Ammon's horn (tissue), 1 donor: ENCODE data around the gene GJC1.

Source experiments
- DNase-seq: peaks from one replicate; pipeline ENCODE4 v3.0.0-alpha.2; 2016; ENCODE audit warnings: low spot score

The GJC1 gene

GRCh38 chr17:44776628-44777393 lies 53.3 kb downstream of the GJC1 start:
- DNase-seq = no peak

GRCh38 chr17:44775838-44776621 lies 54.1 kb downstream of the GJC1 start:
- DNase-seq = no peak

GRCh38 chr17:44775136-44775837 lies 54.8 kb downstream of the GJC1 start:
- peak; percentile 99 for DNase-seq

- peak; percentile 90 for DNase-seq
These were observed 55.6 kb downstream of the GJC1 start for GRCh38 chr17:44774271-44775135.

GRCh38 chr17:44773140-44773539 lies 56.9 kb downstream of the GJC1 start:
- no peak for DNase-seq

GRCh38 chr17:44772308-44773045 lies 57.6 kb downstream of the GJC1 start:
- no peak for DNase-seq

GRCh38 chr17:44770166-44770925 lies 59.7 kb downstream of the GJC1 start:
- no peak for DNase-seq

GRCh38 chr17:44769647-44770084 lies 60.4 kb downstream of the GJC1 start:
- no peak for DNase-seq

GRCh38 chr17:44769230-44769629 lies 60.9 kb downstream of the GJC1 start:
- DNase-seq = no peak

- DNase-seq = no peak
These were observed 61.5 kb downstream of the GJC1 start for GRCh38 chr17:44768505-44769142.

- no peak for DNase-seq
These were observed 62.6 kb downstream of the GJC1 start for GRCh38 chr17:44767493-44767892.

- peak; percentile 66 for DNase-seq
These were observed 63.6 kb downstream of the GJC1 start for GRCh38 chr17:44766409-44767038.

GRCh38 chr17:44765965-44766364 lies 64.1 kb downstream of the GJC1 start:
- no peak for DNase-seq

- DNase-seq = no peak
These were observed 66.9 kb downstream of the GJC1 start for GRCh38 chr17:44763170-44763569.

- DNase-seq = no peak
These were observed 67.9 kb downstream of the GJC1 start for GRCh38 chr17:44761932-44762810.

GRCh38 chr17:44760474-44761308 lies 69.4 kb downstream of the GJC1 start:
- no peak for DNase-seq

- no peak for DNase-seq
These were observed 70.2 kb downstream of the GJC1 start for GRCh38 chr17:44759916-44760243.
